HL-60 (cell line): ENCODE measurements around the gene SACS.
"Not testable (repeated sequence)": the region's sequence is repeated elsewhere in the genome, so short reads cannot be mapped to it uniquely, and the experiment has no call there.

ENCODE experiments used
- DNase-seq, 2 experiments: peaks; one replicate each; pipeline ENCODE4 v3.0.0-alpha.2; 2010 to 2020; ENCODE audit warnings: low read depth in 1 of 2, low spot score in 1 of 2
- H3K27ac ChIP-seq: fragments of 250-450 bp; sonication (Bioruptor Pico); replicated peaks from 2 replicates; pipeline ENCODE4 v1.5.1; 2020; ENCODE audit warnings: mild to moderate bottlenecking, moderate library complexity
- H3K27me3 ChIP-seq: fragments of 250-450 bp; sonication (Bioruptor Pico); 2 replicates; pipeline ENCODE4 v1.5.1; 2021; ENCODE audit warnings: mild to moderate bottlenecking, moderate library complexity; ENCODE audit not compliant: insufficient read depth, poor library complexity, severe bottlenecking
- H3K4me3 ChIP-seq: replicated peaks from 2 replicates; pipeline ENCODE4 v1.5.1; 2011; ENCODE audit warnings: mild to moderate bottlenecking, control low read depth, low read length; ENCODE audit not compliant: insufficient read depth
- GABPA ChIP-seq: IDR thresholded peaks from 2 replicates; pipeline ENCODE4 v1.6.1; 2012; ENCODE audit warnings: low read depth
- POLR2AphosphoS5 ChIP-seq: IDR thresholded peaks from 2 replicates; pipeline ENCODE4 v1.6.1; 2012; ENCODE audit warnings: low read depth
- REST ChIP-seq: IDR thresholded peaks from 2 replicates; pipeline ENCODE4 v1.6.1; 2012; ENCODE audit warnings: low read depth; ENCODE audit not compliant: insufficient replicate concordance
- SPI1 ChIP-seq: IDR thresholded peaks from 2 replicates; pipeline ENCODE4 v1.6.1; 2012; ENCODE audit warnings: low read depth, mild to moderate bottlenecking, borderline replicate concordance
- TF ChIP-seq, protein P1 (sequence below): IDR thresholded peaks from one replicate; pipeline ENCODE4 v1.5.1; 2011; ENCODE audit warnings: low read length, control low read depth, inconsistent platforms; ENCODE audit not compliant: insufficient read depth

SACS gene

GRCh38 chr13:23321535-23322241 is 111.8 kb downstream of the SACS start:
- no peaks in the 10 kb centered on the region for H3K27me3 ChIP-seq
- no peak overlapping the region for H3K27ac ChIP-seq
- H3K4me3 ChIP-seq, result no peak overlapping the region
- DNase-seq, result no peak
- no peak for TF ChIP-seq REST
- TF ChIP-seq POLR2AphosphoS5, result no peak
- TF ChIP-seq GABPA, result no peak
- TF ChIP-seq SPI1, result no peak
- TF ChIP-seq, protein P1, sequence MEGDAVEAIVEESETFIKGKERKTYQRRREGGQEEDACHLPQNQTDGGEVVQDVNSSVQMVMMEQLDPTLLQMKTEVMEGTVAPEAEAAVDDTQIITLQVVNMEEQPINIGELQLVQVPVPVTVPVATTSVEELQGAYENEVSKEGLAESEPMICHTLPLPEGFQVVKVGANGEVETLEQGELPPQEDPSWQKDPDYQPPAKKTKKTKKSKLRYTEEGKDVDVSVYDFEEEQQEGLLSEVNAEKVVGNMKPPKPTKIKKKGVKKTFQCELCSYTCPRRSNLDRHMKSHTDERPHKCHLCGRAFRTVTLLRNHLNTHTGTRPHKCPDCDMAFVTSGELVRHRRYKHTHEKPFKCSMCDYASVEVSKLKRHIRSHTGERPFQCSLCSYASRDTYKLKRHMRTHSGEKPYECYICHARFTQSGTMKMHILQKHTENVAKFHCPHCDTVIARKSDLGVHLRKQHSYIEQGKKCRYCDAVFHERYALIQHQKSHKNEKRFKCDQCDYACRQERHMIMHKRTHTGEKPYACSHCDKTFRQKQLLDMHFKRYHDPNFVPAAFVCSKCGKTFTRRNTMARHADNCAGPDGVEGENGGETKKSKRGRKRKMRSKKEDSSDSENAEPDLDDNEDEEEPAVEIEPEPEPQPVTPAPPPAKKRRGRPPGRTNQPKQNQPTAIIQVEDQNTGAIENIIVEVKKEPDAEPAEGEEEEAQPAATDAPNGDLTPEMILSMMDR, result no peak

- DNase-seq, result no peak
- no peak for TF ChIP-seq POLR2AphosphoS5
- TF ChIP-seq REST, result no peak
- no peak for TF ChIP-seq SPI1
- TF ChIP-seq GABPA, result no peak
- TF ChIP-seq, protein P1, result no peak
- H3K4me3 ChIP-seq, result no peak overlapping the region
- H3K27me3 ChIP-seq, result no peaks in the 10 kb centered on the region
- H3K27ac ChIP-seq, result no peak overlapping the region
These were observed 112.5 kb downstream of the SACS start for GRCh38 chr13:23320926-23321534.

GRCh38 chr13:23319883-23320224 is 113.6 kb downstream of the SACS start:
- Histone ChIP-seq H3K27ac (no peak overlapping the region), H3K27me3 (no peaks in the 10 kb centered on the region), H3K4me3 (no peak overlapping the region)
- TF ChIP-seq SPI1 (no peak), POLR2AphosphoS5 (no peak), GABPA (no peak), REST (no peak)
- TF ChIP-seq, protein P1, result no peak
- no peak for DNase-seq

DNA sequence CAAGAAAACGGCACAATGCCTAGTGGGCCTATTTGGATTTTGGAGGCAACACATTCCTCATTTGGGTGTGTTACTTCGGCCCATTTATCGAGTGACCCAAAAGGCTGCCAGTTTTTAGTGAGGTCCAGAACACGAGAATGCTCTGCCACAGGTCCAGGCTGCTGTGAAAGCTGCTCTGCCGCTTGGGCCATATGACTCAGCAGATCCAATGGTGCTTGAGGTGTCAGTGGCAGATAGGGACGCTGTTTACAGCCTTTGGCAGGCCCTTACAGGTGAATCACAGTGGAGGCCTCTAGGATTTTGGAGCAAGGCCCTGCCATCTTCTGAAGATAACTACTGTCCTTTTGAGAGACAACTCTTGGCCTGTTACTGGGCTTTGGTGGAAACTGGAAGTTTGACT is 118.7 kb downstream of the SACS start:
- not testable (repeated sequence) for DNase-seq, H3K4me3 ChIP-seq, H3K27me3 ChIP-seq, H3K27ac ChIP-seq
